GM23338 (cell line): ENCODE measurements around the gene FBXW11.

Experiments used
- CREB1 ChIP-seq: fragments of 250-450 bp; sonication (Bioruptor Pico); IDR thresholded peaks from 2 replicates; pipeline ENCODE4 v1.5.0; 2020; ENCODE audit warnings: low read depth, mild to moderate bottlenecking, moderate library complexity
- CTCF ChIP-seq, 2 experiments: fragments of 200-600 bp in 1 of 2; sonication (generic) in 1 of 2; conservative IDR thresholded peaks; 2 replicates each; pipeline versions ENCODE4 v1.5.1 to v1.6.1; 2016 to 2017; ENCODE audit warnings: antibody characterized with exemption in 2 of 2, low read depth in 2 of 2, mild to moderate bottlenecking in 2 of 2, moderate library complexity in 1 of 2
- EZH2 ChIP-seq: fragments of 200-600 bp; sonication (generic); IDR thresholded peaks from one replicate; pipeline ENCODE4 v1.8.0; 2017; ENCODE audit warnings: antibody characterized with exemption, mild to moderate bottlenecking, low read depth; ENCODE audit not compliant: unreplicated experiment
- EZH2phosphoT487 ChIP-seq: fragments of 200-600 bp; sonication (generic); IDR thresholded peaks from one replicate; pipeline ENCODE4 v1.8.1; 2018; ENCODE audit warnings: antibody characterized with exemption; ENCODE audit not compliant: unreplicated experiment
- JUNB ChIP-seq: IDR thresholded peaks from one replicate; pipeline ENCODE4 v1.6.1; 2016; ENCODE audit warnings: antibody characterized with exemption; ENCODE audit not compliant: unreplicated experiment
- NANOG ChIP-seq: IDR thresholded peaks from 2 replicates; pipeline ENCODE4 v1.6.1; 2016; ENCODE audit warnings: antibody characterized with exemption, borderline replicate concordance
- POLR2AphosphoS5 ChIP-seq: IDR thresholded peaks from 2 replicates; pipeline ENCODE4 v1.6.1; 2016; ENCODE audit warnings: antibody characterized with exemption, low read depth
- STAT1 ChIP-seq: IDR thresholded peaks from one replicate; pipeline ENCODE4 v1.6.1; 2016; ENCODE audit warnings: antibody characterized with exemption; ENCODE audit not compliant: unreplicated experiment
- ZNF114 ChIP-seq: fragments of 250-450 bp; sonication (Bioruptor Pico); IDR thresholded peaks from 2 replicates; pipeline ENCODE4 v1.5.0; 2020; ENCODE audit warnings: mild to moderate bottlenecking, moderate library complexity
- ZNF331 ChIP-seq: fragments of 250-450 bp; sonication (Bioruptor Pico); IDR thresholded peaks from 2 replicates; pipeline ENCODE4 v1.5.0; 2020; ENCODE audit warnings: low read depth, mild to moderate bottlenecking, moderate library complexity
- TF ChIP-seq, protein P1 (sequence below): IDR thresholded peaks from one replicate; pipeline ENCODE4 v1.6.1; 2018; ENCODE audit warnings: antibody characterized with exemption; ENCODE audit not compliant: unreplicated experiment
- TF ChIP-seq, protein P2 (sequence below): fragments of 250-450 bp; sonication (Bioruptor Pico); IDR thresholded peaks from 2 replicates; pipeline ENCODE4 v1.5.0; 2020; ENCODE audit warnings: mild to moderate bottlenecking, moderate library complexity
- TF ChIP-seq, protein P3 (sequence below): IDR thresholded peaks from 2 replicates; pipeline ENCODE4 v1.6.1; 2016; ENCODE audit warnings: antibody characterized with exemption

GRCh38 chr5:172045315-172045632, 38.8 kb upstream of the FBXW11 start:
- no peak for TF ChIP-seq CTCF (conservative IDR thresholded peaks at IDR 0.05; ENCODE audit: low read depth in 2 of 2)
- TF ChIP-seq EZH2phosphoT487, result no peak
- no peak for TF ChIP-seq EZH2
- TF ChIP-seq POLR2AphosphoS5, result no peak
- TF ChIP-seq, protein P1, sequence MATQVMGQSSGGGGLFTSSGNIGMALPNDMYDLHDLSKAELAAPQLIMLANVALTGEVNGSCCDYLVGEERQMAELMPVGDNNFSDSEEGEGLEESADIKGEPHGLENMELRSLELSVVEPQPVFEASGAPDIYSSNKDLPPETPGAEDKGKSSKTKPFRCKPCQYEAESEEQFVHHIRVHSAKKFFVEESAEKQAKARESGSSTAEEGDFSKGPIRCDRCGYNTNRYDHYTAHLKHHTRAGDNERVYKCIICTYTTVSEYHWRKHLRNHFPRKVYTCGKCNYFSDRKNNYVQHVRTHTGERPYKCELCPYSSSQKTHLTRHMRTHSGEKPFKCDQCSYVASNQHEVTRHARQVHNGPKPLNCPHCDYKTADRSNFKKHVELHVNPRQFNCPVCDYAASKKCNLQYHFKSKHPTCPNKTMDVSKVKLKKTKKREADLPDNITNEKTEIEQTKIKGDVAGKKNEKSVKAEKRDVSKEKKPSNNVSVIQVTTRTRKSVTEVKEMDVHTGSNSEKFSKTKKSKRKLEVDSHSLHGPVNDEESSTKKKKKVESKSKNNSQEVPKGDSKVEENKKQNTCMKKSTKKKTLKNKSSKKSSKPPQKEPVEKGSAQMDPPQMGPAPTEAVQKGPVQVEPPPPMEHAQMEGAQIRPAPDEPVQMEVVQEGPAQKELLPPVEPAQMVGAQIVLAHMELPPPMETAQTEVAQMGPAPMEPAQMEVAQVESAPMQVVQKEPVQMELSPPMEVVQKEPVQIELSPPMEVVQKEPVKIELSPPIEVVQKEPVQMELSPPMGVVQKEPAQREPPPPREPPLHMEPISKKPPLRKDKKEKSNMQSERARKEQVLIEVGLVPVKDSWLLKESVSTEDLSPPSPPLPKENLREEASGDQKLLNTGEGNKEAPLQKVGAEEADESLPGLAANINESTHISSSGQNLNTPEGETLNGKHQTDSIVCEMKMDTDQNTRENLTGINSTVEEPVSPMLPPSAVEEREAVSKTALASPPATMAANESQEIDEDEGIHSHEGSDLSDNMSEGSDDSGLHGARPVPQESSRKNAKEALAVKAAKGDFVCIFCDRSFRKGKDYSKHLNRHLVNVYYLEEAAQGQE, result no peak
- no peak for TF ChIP-seq STAT1
- TF ChIP-seq JUNB, result no peak
- TF ChIP-seq, protein P2, sequence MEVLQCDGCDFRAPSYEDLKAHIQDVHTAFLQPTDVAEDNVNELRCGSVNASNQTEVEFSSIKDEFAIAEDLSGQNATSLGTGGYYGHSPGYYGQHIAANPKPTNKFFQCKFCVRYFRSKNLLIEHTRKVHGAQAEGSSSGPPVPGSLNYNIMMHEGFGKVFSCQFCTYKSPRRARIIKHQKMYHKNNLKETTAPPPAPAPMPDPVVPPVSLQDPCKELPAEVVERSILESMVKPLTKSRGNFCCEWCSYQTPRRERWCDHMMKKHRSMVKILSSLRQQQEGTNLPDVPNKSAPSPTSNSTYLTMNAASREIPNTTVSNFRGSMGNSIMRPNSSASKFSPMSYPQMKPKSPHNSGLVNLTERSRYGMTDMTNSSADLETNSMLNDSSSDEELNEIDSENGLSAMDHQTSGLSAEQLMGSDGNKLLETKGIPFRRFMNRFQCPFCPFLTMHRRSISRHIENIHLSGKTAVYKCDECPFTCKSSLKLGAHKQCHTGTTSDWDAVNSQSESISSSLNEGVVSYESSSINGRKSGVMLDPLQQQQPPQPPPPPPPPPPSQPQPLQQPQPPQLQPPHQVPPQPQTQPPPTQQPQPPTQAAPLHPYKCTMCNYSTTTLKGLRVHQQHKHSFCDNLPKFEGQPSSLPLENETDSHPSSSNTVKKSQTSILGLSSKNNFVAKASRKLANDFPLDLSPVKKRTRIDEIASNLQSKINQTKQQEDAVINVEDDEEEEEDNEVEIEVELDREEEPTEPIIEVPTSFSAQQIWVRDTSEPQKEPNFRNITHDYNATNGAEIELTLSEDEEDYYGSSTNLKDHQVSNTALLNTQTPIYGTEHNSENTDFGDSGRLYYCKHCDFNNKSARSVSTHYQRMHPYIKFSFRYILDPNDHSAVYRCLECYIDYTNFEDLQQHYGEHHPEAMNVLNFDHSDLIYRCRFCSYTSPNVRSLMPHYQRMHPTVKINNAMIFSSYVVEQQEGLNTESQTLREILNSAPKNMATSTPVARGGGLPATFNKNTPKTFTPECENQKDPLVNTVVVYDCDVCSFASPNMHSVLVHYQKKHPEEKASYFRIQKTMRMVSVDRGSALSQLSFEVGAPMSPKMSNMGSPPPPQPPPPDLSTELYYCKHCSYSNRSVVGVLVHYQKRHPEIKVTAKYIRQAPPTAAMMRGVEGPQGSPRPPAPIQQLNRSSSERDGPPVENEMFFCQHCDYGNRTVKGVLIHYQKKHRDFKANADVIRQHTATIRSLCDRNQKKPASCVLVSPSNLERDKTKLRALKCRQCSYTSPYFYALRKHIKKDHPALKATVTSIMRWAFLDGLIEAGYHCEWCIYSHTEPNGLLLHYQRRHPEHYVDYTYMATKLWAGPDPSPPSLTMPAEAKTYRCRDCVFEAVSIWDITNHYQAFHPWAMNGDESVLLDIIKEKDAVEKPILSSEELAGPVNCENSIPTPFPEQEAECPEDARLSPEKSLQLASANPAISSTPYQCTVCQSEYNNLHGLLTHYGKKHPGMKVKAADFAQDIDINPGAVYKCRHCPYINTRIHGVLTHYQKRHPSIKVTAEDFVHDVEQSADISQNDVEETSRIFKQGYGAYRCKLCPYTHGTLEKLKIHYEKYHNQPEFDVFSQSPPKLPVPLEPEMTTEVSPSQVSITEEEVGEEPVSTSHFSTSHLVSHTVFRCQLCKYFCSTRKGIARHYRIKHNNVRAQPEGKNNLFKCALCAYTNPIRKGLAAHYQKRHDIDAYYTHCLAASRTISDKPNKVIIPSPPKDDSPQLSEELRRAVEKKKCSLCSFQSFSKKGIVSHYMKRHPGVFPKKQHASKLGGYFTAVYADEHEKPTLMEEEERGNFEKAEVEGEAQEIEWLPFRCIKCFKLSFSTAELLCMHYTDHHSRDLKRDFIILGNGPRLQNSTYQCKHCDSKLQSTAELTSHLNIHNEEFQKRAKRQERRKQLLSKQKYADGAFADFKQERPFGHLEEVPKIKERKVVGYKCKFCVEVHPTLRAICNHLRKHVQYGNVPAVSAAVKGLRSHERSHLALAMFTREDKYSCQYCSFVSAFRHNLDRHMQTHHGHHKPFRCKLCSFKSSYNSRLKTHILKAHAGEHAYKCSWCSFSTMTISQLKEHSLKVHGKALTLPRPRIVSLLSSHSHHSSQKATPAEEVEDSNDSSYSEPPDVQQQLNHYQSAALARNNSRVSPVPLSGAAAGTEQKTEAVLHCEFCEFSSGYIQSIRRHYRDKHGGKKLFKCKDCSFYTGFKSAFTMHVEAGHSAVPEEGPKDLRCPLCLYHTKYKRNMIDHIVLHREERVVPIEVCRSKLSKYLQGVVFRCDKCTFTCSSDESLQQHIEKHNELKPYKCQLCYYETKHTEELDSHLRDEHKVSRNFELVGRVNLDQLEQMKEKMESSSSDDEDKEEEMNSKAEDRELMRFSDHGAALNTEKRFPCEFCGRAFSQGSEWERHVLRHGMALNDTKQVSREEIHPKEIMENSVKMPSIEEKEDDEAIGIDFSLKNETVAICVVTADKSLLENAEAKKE (CRISPR knock-in tag), result no peak
- no peak for TF ChIP-seq CREB1 (CRISPR knock-in tag)
- TF ChIP-seq, protein P3, sequence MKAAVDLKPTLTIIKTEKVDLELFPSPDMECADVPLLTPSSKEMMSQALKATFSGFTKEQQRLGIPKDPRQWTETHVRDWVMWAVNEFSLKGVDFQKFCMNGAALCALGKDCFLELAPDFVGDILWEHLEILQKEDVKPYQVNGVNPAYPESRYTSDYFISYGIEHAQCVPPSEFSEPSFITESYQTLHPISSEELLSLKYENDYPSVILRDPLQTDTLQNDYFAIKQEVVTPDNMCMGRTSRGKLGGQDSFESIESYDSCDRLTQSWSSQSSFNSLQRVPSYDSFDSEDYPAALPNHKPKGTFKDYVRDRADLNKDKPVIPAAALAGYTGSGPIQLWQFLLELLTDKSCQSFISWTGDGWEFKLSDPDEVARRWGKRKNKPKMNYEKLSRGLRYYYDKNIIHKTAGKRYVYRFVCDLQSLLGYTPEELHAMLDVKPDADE, result no peak
- TF ChIP-seq ZNF114, result no peak
- no peak for TF ChIP-seq ZNF331 (CRISPR knock-in tag)
- no peak for TF ChIP-seq NANOG
